Stimulated activated CD8-positive, alpha-beta memory T cell treated with anti-CD3 and anti-CD28 coated beads, Interleukin-12 subunit alpha, Interleukin-12 subunit beta, amount 100 ng/mL, for 24 hours (primary cell): ENCODE data around the gene APOC4.
A peak's percentile ranks its signal among the peaks of the same experiment; 100 is the strongest.
"Not testable (repeated sequence)": the region's sequence is repeated elsewhere in the genome, so short reads cannot be mapped to it uniquely, and the experiment has no call there.

Source experiments
- DNase-seq: peaks from one replicate; pipeline ENCODE4 v3.0.0-alpha.2; 2020; ENCODE audit errors: extremely low read depth

APOC4 gene

DNA sequence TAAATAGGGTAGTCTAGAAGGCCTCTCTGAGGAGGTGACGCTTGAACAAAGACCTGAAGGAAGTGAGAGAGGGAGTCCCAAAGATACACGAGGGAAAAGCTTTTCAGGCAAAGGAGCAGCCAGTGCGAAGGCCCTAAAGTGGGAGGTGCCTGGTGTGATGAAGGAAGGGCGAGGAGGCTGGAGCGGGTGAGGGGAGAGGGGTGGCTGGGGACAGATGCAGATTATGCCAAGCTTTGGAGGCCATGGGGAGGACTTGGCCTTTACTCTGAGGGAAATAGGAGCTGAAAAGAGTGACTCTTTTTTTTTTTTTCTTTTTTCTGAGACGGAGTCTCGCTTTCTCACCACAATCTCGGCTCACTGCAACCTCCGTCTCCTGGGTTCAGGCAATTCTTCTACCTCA lies 16.1 kb downstream of the APOC4 start:
- no peak for DNase-seq

GRCh38 chr19:44959691-44960090 lies 17.7 kb downstream of the APOC4 start:
- no peak for DNase-seq

DNA sequence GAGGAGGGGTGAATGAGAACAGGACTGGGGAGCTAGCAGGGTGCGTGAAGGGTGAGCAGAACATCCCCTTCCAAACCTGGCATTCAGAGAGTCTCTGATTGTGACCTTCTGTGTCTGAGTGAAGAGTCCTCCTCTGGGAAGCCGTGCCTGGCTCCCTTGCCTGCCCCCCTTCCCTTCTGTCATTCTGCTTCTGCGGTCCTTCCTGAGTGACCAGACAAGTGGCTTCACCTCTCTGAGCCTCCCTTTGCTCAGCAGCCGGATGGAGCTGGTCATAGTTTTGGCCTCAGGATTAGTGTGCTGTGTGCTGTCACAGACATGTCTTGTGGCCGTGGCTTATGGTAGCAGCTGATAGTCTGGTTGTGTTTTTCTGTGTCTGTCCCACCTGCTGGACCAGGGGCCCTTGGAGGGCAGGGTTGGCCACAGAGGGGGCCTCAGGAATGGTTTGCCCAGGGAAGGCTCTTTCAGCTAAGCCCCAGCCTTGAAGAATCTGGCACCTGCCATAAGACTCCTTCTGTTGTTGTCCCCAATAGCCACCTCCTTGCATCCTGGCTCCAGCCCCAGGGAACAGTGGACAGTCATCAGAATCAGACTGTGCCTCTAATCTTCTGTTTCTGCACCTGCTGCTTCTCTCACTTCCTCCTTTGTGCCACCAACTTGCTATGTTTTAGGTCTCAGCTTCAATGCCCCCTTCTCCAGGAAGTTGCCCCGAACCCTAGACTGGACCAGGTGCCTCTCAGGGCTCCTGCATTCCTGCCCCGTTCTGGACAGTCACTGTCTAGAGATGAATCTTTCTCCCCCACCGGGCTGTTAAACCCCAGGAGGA lies 19.1 kb downstream of the APOC4 start:
- DNase-seq: no peak

DNA sequence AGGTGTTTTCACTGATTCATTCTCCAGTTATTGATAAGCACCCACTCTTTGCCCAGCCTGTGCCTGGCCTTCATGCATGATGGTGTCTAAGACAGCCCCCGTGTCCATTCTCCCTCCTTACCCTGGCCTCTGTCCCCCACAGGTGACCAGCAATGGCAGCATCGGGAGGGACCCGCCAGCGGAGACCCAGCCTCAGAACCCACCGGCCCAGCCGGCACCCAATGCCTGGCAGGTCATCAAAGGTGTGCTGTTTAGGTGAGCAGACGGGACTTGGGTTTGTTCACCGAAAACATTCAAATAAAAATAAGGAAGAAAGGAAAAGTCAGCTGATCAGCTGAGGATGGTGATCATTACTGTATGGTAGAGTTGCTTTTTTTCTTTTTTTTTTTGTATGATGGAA lies 19.8 kb downstream of the APOC4 start:
- DNase-seq: no peak

DNA sequence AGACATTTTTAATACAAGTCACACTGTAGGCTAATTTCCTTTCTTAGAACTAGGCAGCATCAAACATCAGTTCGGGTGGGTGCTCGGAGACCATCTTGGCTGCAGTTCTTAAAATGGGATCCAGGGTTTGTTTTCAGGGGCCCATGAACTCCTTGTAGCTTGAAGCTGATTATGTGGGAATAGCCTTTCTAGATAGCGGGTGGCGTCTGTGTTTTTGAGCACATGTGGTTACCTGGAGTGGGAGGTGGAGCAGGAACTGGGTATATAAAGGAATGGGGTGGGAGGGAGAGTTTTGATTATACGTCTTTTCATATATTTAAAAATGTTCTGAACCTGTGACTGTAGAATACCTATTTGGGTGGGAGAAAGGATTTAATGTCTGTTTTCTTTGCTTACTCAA lies 26.1 kb downstream of the APOC4 start:
- no peak for DNase-seq

DNA sequence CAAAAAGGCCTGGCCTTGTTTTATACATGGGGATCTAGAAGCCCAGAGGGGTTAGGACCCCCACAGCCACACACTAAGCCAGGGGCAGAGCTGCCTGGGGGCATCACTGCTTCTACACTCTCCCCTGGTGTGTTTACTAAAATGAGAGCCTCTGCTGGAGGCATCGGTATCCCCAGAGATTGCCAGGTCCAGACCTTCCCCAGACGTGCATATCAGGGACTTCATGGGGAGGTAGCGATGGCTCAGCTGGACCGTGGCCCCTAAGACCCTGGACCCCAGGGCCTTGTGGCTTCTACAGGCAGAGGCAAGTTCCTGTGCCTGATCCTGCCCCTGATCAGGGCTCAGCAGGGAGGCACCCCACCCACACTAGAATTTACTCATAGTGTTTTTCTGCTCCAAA lies 26.6 kb downstream of the APOC4 start:
- no peak for DNase-seq

GRCh38 chr19:44969437-44969836 lies 27.4 kb downstream of the APOC4 start:
- no peak for DNase-seq

- DNase-seq: not testable (repeated sequence)
Measured at GRCh38 chr19:44971451-44971850, 29.4 kb downstream of the APOC4 start.

GRCh38 chr19:44972802-44973201 lies 30.8 kb downstream of the APOC4 start:
- no peak for DNase-seq

DNA sequence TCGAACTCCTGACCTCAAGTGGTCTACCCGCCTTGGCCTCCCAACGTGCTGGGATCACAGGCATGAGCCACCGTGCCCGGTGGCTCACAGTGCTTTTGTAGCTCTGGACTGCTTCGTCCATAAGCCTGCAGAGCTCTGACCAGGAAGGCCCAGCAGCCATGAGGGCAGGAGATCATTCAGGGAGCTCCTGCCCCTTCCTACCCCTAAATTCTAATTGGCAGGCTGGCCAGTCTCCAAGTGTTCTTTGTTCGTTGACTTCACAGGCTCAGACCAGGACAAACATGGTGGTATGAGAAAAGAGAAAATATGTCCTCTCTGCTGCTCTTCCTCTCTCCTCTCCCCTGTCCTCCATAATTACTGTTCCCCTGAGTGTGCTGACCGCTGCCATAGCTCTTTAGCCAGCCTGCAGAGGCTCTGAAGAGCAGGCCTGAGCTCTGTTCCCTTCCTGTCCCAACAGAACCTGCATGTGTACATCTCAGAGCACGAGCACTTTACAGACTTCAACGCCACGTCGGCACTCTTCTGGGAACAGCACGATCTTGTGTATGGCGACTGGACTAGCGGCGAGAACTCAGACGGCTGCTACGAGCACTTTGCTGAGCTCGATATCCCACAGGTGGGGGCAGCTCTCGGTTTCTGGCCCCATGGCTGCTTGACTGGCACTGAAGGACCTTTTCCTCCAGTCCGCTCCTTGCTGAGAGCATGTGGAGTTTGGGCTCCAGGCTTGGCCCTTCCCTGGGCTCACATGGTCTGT lies 32.1 kb downstream of the APOC4 start:
- no peak for DNase-seq

GRCh38 chr19:44974857-44975256 lies 32.8 kb downstream of the APOC4 start:
- no peak for DNase-seq

GRCh38 chr19:44975444-44975843 lies 33.4 kb downstream of the APOC4 start:
- no peak for DNase-seq

GRCh38 chr19:44984005-44984404 lies 42.0 kb downstream of the APOC4 start:
- no peak for DNase-seq

- DNase-seq: no peak
Measured at GRCh38 chr19:44985445-44985844, 43.4 kb downstream of the APOC4 start.

DNA sequence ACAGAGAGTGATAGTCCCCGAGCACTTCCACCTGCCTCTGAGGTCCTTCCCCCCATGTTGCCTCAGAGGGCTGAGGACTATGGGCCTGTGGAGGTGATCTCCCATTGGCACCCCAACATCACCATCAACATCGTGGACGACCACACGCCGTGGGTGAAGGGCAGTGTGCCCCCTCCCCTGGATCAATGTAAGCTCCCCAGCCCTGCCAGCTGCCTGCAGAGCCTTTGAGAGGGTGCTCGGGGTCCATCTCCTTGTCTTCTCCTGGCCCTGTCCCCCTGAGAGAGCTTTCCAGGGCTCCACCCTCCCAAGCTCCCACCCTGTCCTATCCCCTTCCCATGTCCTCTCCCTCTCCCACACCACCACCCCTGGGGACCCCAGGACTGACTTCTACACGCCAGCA lies 44.4 kb downstream of the APOC4 start:
- DNase-seq: no peak

- DNase-seq: no peak
Measured at GRCh38 chr19:44987148-44987675, 45.2 kb downstream of the APOC4 start.

DNA sequence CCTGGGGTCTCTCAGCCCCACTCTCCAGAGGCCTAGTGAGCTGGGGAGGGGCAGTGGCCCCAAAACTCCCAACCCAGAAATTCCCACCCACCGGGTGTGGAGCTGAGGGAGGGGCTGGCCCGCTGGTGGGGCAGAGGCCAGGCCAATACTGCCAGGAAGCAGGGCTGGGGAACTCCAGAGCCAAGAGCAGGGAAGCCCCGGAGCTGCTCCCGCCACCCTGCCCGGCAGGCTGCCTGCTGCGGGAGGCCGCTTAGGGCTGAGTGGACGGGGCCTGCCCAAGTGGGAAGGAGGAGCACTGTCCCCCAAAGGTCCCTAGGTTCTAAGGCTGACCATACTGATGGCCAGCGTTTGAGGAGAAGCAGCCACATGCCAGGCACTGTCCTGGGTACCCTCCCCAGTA lies 46.2 kb downstream of the APOC4 start:
- no peak for DNase-seq

DNA sequence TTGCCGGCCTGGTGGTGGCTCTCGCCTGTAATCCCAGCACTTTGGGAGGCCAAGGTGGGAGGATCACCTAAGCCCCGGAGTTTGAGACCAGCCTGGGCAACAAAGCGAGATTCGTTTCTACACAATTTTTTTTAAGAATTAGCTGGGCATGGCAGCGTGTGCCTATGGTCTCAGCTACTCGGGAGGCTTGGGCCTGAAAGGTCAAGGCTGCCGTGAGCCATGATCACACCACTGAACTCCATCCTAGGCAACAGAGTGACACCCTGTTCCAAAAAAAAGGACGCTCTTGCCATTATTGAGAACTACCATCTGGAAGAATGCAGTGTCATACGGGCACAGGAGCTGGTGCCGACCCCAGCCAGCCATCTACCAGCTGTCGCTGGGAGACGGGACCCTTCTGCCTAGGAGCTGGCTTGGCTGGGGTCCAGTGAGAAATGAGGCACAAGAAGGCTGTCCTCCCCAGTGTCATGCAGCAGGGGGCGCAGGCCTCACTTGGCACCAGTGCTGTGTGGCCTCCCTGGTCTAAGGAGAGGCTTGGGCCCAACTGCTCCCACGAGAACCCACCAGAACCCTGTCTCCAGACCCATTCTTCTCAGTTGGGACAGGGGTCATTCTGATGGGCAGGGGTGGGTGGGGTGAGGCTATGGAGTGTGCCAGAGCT lies 47.0 kb downstream of the APOC4 start:
- DNase-seq: peak; percentile 43

GRCh38 chr19:44990459-44990858 lies 48.4 kb downstream of the APOC4 start:
- no peak for DNase-seq

DNA sequence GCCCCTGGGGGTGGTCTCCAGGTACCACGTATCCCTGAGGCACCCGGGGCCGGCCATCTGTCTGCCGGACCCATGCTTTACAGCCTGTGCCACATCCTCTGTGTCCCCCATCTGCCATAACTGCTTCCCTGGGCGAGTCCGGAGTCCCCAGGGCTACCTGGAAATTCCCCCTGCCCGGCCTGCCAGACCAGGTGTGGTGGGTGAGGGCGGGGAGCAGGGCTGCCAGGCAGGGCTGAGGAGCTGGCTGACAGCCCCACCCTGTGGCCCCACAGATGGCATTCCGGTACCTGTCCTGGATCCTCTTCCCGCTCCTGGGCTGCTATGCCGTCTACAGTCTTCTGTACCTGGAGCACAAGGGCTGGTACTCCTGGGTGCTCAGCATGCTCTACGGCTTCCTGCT lies 48.9 kb downstream of the APOC4 start:
- DNase-seq: no peak

DNA sequence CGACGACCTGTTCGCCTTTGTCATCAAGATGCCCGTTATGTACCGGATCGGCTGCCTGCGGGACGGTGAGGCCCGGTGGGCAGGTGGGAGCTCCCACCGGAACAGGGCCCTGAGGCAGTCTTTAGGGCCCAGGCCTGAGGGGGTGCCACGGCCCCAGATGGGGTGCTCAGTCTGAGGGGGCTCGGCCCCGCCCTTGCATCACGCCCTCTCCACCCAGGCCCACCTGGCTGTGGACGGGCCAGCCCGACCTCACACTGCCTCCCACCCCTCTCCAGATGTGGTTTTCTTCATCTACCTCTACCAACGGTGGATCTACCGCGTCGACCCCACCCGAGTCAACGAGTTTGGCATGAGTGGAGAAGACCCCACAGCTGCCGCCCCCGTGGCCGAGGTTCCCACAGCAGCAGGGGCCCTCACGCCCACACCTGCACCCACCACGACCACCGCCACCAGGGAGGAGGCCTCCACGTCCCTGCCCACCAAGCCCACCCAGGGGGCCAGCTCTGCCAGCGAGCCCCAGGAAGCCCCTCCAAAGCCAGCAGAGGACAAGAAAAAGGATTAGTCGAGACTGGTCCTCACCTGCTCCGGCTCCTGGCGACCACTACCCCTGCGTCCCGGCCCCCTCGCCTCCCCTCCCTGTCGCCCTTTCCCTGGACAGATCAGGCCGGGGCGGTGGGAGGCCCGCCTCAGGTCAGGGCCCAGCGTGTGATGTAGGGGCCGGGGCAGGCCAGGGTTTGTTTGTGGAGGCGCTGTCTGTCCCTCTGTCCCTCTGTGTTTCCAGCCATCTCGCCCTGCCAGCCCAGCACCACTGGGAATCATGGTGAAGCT lies 50.5 kb downstream of the APOC4 start:
- no peak for DNase-seq

DNA sequence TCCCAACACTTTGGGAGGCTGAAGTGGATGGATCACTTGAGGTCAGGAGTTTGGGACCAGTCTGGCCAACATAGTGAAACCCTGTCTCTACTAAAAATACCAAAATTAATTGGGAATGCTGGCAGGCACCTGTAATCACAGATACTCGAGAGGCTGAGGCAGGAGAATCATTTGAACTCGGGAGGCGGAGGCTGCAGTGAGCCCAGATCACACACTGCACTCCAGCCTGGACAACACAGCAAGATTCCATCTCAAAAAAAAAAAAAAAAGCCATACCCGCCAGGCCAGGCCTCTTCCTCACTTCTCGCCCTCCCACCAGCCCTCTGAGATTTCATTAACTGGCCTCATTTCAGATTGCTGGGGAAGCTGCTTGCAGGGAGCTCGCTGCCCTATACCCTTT lies 51.5 kb downstream of the APOC4 start:
- no peak for DNase-seq
